Chondrocyte (in vitro differentiated cells): ENCODE data around the gene EEF2K. TPM values are rescaled to one million over a fixed set of nuclear protein-coding genes. Genes with fewer than 3 reads are reported as not detected.

Experiments used
- DNase-seq: peaks from one replicate; pipeline ENCODE4 v3.0.0; 2021; ENCODE audit warnings: mixed read lengths, low spot score
- H3K27ac Mint-ChIP-seq: one replicate; pipeline ENCODE4 v1.8.0; 2021; ENCODE audit warnings: mild to moderate bottlenecking, moderate library complexity, mixed read lengths; ENCODE audit not compliant: unreplicated experiment
- H3K27me3 Mint-ChIP-seq: 2 replicates; pipeline ENCODE4 v1.8.0; 2021; ENCODE audit warnings: low read depth, mixed read lengths
- H3K36me3 Mint-ChIP-seq: 2 replicates; pipeline ENCODE4 v1.8.0; 2021; ENCODE audit warnings: low read depth, mixed read lengths
- H3K4me1 Mint-ChIP-seq: 2 replicates; pipeline ENCODE4 v1.8.0; 2021; ENCODE audit warnings: low read depth, mild to moderate bottlenecking, mixed read lengths
- H3K4me3 Mint-ChIP-seq: one replicate; pipeline ENCODE4 v1.8.0; 2021; ENCODE audit warnings: mild to moderate bottlenecking, moderate library complexity, mixed read lengths; ENCODE audit not compliant: unreplicated experiment
- H3K9me3 Mint-ChIP-seq: 2 replicates; pipeline ENCODE4 v1.8.0; 2021; ENCODE audit warnings: low read depth, mixed read lengths
- total RNA-seq: library from RNA; stranded (reverse); gene quantifications from 3 replicates; pipeline ENCODE4 v1.2.1, GENCODE V29; 2021
- TF ChIP-seq, protein P1 (sequence below): fragments of 200-600 bp; sonication (generic); IDR thresholded peaks from 2 replicates; pipeline ENCODE4 v1.5.0; 2021; ENCODE audit warnings: antibody characterized with exemption, mild to moderate bottlenecking, moderate library complexity

EEF2K gene
- total RNA-seq, 1 donor from 2014 or later = 32.6 TPM

DNA sequence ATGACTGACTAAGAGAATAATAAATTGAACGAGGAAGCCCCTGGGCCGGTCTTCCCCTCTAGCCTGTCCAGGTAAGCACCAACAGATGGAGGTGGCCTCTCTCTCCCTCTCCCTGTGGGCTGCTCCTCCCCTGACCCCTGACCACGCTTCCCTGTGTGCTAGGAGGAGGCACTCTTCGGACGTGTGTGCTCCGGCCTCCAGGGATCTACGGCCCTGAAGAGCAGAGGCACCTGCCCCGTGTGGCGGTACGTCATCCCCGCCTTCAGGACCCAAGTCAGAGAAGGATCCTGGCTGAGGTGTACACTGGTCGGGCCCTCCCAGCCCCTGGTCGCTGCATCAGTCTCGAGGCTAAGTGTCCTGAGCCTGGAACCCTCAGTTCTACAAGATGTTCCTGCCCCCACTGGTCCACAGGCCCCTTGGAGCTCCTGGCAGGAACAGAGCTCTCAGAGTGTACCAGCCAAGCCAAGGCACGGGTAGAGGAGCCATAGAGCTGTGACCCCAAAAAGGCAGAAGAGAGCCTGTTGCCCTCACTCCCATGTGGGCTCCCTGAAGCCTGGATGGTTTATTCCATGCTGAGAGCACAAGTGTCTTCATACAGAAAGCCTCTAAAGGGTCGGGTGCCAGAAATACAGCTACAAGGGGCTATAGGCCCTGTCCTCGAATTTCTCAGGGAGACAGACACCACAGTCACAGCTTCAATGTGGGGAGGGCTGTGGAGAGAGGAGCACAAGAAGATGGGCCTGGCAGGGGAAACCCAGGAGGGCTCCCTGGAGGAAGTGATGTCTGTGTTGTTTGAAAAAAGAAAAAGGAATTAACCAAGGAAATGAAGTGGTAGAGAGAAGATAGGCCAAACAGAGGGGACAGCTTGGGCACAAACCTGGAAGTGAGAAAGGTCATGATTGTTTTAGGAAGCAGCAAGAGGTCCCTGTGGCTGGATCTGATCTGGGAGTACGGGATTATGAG lies 27.8 kb upstream of the EEF2K start:
- TF ChIP-seq, protein P1, sequence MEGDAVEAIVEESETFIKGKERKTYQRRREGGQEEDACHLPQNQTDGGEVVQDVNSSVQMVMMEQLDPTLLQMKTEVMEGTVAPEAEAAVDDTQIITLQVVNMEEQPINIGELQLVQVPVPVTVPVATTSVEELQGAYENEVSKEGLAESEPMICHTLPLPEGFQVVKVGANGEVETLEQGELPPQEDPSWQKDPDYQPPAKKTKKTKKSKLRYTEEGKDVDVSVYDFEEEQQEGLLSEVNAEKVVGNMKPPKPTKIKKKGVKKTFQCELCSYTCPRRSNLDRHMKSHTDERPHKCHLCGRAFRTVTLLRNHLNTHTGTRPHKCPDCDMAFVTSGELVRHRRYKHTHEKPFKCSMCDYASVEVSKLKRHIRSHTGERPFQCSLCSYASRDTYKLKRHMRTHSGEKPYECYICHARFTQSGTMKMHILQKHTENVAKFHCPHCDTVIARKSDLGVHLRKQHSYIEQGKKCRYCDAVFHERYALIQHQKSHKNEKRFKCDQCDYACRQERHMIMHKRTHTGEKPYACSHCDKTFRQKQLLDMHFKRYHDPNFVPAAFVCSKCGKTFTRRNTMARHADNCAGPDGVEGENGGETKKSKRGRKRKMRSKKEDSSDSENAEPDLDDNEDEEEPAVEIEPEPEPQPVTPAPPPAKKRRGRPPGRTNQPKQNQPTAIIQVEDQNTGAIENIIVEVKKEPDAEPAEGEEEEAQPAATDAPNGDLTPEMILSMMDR = no peak
- DNase-seq = no peak
- Mint-ChIP-seq H3K36me3 (no peaks in the 10 kb centered on the region), H3K4me3 (no peak overlapping the region), H3K4me1 (no peaks in the 10 kb centered on the region), H3K9me3 (no peaks in the 10 kb centered on the region), H3K27me3 (peaks cover 28% of the 10 kb centered on the region), H3K27ac (no peak overlapping the region)

DNA sequence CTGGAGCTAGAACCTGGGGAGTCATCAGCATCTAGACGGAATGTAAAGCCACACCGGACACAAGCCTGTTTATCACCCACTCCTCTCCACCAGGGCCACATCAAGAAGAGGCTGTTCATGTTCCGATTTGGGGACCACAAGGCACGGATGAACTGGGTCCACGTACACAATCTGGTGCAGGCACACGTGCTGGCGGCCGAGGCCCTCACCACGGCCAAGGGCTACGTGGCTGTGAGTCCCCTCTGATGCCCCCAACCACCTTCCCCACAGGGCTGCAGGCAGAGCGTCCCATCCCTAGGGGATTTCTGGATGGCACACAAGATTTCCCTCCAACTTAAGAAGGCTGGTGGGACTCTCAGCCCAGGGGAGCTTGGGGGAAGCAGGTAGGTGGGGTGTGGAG lies 24.7 kb upstream of the EEF2K start:
- H3K27ac Mint-ChIP-seq = no peak overlapping the region
- H3K27me3 Mint-ChIP-seq = peaks cover 25% of the 10 kb centered on the region
- TF ChIP-seq, protein P1 = no peak
- H3K36me3 Mint-ChIP-seq = no peaks in the 10 kb centered on the region
- no peak for DNase-seq
- H3K4me1 Mint-ChIP-seq = no peaks in the 10 kb centered on the region
- no peaks in the 10 kb centered on the region for H3K9me3 Mint-ChIP-seq
- no peak overlapping the region for H3K4me3 Mint-ChIP-seq

DNA sequence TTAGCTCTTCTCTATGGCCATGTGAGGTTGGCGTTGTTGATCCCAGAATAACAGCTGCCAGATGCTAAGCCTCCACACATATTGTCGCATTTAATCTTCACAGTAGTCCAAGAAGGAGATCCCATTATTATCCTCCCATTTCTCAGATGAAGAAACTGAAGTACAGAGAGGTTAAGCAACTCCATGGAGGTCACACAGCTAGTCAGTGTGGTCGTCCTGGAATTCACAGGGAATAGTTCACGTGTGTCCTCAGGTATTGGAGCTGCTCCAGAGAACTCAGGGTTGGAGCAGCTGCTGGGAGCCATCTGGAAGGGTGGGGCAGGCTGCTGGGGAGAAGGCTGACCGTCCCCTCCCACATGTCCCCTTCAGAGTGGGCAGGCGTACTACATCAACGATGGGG lies 24.2 kb upstream of the EEF2K start:
- H3K27ac Mint-ChIP-seq = no peak overlapping the region
- H3K4me3 Mint-ChIP-seq = no peak overlapping the region
- no peaks in the 10 kb centered on the region for H3K36me3 Mint-ChIP-seq
- TF ChIP-seq, protein P1 = no peak
- no peaks in the 10 kb centered on the region for H3K4me1 Mint-ChIP-seq
- no peak for DNase-seq
- H3K27me3 Mint-ChIP-seq = peaks cover 25% of the 10 kb centered on the region
- no peaks in the 10 kb centered on the region for H3K9me3 Mint-ChIP-seq

DNA sequence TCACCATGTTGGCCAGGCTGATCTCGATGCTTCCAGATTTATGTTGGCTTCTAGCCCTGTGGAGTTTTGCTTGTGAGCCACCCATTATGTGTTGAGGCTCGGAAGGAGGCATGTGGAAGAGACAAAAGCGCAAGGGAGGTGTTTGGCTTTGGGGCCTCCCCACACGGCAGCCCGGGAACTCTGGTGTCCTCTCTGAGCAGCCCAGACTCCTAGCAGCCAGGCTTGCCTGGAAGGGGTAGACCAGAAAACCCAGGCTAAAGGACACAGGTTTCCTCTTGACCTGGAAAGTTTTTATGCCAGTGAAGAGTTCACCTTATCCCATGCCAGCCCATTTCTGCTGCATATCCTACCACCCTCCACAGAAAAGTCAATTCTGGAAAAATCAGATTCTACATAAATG lies 22.7 kb upstream of the EEF2K start:
- Mint-ChIP-seq H3K27ac (no peak overlapping the region), H3K4me3 (no peak overlapping the region), H3K36me3 (no peaks in the 10 kb centered on the region), H3K4me1 (peaks cover under 1% of the 10 kb centered on the region), H3K27me3 (peaks cover 25% of the 10 kb centered on the region), H3K9me3 (no peaks in the 10 kb centered on the region)
- no peak for DNase-seq
- TF ChIP-seq, protein P1 = no peak

DNA sequence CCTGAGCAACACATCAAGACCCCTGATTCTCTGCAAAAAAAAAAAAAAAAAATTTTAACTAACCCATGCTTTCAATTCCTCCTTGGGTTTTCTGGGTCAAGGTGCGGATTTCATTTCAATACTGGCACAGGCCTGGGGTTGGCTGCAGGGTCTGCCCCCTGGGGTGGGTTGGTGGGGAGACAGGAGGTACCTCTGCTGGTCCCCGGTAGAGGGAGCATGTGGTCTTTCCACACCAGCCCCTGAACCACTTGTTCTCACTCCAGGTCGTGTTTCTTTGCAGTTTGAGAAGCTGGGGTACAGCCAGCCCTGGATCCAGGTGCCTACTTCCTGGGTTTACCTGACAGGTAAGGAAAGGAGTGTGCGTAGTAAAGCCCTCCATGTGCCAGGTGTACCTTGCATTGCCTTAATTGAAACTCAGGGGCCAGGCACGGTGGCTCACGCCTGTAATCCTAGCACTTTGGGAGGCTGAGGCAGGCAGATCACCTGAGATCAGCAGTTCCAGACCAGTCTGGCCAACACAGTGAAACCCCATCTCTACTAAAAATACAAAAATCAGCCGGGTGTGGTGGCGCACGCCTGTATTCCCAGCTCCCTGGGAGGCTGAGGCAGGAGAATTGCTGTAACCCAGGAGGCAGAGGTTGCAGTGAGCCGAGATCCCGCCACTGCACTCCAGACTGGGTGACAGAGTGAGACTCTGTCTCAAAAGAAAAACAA lies 22.0 kb upstream of the EEF2K start:
- H3K27ac Mint-ChIP-seq = no peak overlapping the region
- H3K4me1 Mint-ChIP-seq = peaks cover 5% of the 10 kb centered on the region
- no peak for DNase-seq
- H3K27me3 Mint-ChIP-seq = peaks cover 18% of the 10 kb centered on the region
- H3K36me3 Mint-ChIP-seq = no peaks in the 10 kb centered on the region
- no peaks in the 10 kb centered on the region for H3K9me3 Mint-ChIP-seq
- TF ChIP-seq, protein P1 = peak; percentile 56
- H3K4me3 Mint-ChIP-seq = no peak overlapping the region
